ENCODE measurements around the gene PRSS58. TPM values are rescaled to one million over a fixed set of nuclear protein-coding genes. Genes with fewer than 3 reads are reported as not detected.

Gene PRSS58
- total RNA-seq, 4 donors from 2014 or later, result not detected

DNA sequence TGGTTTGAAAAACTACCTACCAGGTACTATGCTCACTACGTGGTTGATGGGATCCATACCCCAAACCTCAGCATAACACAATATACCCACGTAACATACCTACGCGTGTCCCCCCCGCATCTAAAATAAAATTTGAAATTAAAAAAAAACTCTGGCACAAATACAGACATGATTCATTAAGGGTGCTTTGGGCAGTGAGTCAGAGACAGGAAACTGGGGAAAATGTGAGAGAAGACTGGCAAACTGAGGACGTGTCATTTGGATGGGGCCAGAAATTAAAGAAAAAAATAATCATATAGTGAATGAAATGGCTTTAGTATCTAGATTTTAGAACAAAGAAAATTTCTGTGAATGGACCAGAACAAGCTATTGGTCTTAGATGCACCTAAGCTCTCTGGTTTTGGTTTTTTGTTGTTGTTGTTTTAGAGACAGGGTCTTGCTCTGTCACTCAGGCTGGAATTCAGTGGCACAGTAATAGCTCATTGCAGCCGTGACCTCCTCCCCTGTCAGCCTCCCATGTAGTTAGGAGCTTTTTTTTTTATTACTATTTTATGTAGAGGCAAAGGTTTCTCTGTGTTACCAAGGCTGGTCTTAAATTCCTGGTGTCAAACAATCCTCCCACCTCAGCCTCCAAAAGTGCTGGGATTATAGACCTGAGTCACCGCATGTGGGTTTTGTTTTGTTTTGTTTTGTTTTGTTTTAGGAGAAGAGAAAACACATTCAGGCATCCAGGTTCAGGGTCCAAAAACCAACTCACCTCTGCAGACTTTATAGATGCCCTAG lies 5.9 kb upstream of the PRSS58 start:
- intact Hi-C loops (cut with DNase I; ENCODE audit: low total_unique reads), result no loop called here
- H3K4me1 ChIP-seq, result no peaks in the 10 kb centered on the region
- TF ChIP-seq, protein P1, sequence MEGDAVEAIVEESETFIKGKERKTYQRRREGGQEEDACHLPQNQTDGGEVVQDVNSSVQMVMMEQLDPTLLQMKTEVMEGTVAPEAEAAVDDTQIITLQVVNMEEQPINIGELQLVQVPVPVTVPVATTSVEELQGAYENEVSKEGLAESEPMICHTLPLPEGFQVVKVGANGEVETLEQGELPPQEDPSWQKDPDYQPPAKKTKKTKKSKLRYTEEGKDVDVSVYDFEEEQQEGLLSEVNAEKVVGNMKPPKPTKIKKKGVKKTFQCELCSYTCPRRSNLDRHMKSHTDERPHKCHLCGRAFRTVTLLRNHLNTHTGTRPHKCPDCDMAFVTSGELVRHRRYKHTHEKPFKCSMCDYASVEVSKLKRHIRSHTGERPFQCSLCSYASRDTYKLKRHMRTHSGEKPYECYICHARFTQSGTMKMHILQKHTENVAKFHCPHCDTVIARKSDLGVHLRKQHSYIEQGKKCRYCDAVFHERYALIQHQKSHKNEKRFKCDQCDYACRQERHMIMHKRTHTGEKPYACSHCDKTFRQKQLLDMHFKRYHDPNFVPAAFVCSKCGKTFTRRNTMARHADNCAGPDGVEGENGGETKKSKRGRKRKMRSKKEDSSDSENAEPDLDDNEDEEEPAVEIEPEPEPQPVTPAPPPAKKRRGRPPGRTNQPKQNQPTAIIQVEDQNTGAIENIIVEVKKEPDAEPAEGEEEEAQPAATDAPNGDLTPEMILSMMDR (IDR thresholded peaks at IDR 0.05 in 4 of 5, conservative IDR thresholded peaks at IDR 0.05 in 1 of 5), result no peak
- no peak for TF ChIP-seq POLR2A (IDR thresholded peaks at IDR 0.05)
- no peak overlapping the region for H3K4me3 ChIP-seq
- in situ Hi-C loops (cut with MboI; ENCODE audit: low sequenced_read_pairs in 4 of 4), result no loop called here
- no peaks in the 10 kb centered on the region for H3K36me3 ChIP-seq
- no peak for ATAC-seq
- no peaks in the 10 kb centered on the region for H3K9me3 ChIP-seq
- peaks cover 0 to 3% (median 0%) of the 10 kb centered on the region in 3 donors for H3K27me3 ChIP-seq
- DNase-seq, result no peak
- no peak overlapping the region for H3K27ac ChIP-seq

DNA sequence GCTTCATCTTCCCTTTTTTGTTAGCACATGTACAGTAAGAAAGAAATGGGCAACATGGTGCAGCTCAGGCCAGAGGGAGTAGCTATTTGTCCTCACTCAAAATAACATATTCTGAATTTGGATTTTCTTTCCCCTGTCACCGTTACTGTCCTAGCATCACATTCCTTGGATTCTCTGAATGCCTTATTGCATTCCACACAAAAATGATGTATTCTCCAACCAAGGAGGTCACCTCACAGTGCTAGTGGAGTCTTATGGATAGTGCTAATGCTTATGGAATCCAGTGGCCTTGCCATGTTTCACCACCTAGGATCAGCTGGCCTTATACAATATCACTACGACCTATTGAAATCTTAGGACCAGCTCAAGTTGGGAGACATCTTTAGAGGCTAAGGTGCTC lies 7.2 kb downstream of the PRSS58 start:
- no peaks in the 10 kb centered on the region for H3K9me3 ChIP-seq
- ATAC-seq (no peak), DNase-seq (no peak)
- TF ChIP-seq, protein P1 (IDR thresholded peaks at IDR 0.05 in 4 of 5, conservative IDR thresholded peaks at IDR 0.05 in 1 of 5), result no peak
- no peak for TF ChIP-seq POLR2A (IDR thresholded peaks at IDR 0.05)
- no peak overlapping the region for H3K4me3 ChIP-seq
- in situ Hi-C loops (cut with MboI; ENCODE audit: low sequenced_read_pairs in 4 of 4) (no loop called here), intact Hi-C loops (cut with DNase I; ENCODE audit: low total_unique reads) (no loop called here)
- no peaks in the 10 kb centered on the region for H3K36me3 ChIP-seq
- no peak overlapping the region for H3K27ac ChIP-seq
- H3K27me3 ChIP-seq, result no peaks in the 10 kb centered on the region
- no peaks in the 10 kb centered on the region for H3K4me1 ChIP-seq

DNA sequence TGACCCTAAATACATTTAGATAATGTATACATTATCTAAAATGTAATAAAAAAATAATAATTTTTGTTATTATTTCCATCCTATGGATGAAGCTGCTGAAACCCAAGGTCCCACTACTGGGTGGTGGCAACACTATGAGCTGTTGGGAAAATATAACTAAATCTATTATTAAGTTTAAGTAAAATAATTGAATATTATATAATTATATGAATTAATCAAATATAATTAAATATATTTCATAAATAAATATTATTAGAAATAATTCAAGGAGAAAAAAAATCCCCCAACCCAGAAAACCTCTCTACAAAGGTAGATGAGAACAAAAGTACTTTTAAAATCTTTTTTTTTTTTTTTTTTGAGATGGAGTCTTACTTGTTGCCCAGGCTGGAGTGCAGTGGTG lies 7.9 kb downstream of the PRSS58 start:
- Histone ChIP-seq H3K27ac (no peak overlapping the region), H3K36me3 (no peaks in the 10 kb centered on the region), H3K4me3 (no peak overlapping the region), H3K27me3 (no peaks in the 10 kb centered on the region), H3K9me3 (no peaks in the 10 kb centered on the region), H3K4me1 (no peaks in the 10 kb centered on the region)
- TF ChIP-seq, protein P1 (IDR thresholded peaks at IDR 0.05 in 4 of 5, conservative IDR thresholded peaks at IDR 0.05 in 1 of 5), result no peak
- TF ChIP-seq POLR2A (IDR thresholded peaks at IDR 0.05), result no peak
- intact Hi-C loops (cut with DNase I; ENCODE audit: low total_unique reads), result no loop called here
- no peak for ATAC-seq
- in situ Hi-C loops (cut with MboI; ENCODE audit: low sequenced_read_pairs in 4 of 4), result no loop called here
- no peak for DNase-seq

DNA sequence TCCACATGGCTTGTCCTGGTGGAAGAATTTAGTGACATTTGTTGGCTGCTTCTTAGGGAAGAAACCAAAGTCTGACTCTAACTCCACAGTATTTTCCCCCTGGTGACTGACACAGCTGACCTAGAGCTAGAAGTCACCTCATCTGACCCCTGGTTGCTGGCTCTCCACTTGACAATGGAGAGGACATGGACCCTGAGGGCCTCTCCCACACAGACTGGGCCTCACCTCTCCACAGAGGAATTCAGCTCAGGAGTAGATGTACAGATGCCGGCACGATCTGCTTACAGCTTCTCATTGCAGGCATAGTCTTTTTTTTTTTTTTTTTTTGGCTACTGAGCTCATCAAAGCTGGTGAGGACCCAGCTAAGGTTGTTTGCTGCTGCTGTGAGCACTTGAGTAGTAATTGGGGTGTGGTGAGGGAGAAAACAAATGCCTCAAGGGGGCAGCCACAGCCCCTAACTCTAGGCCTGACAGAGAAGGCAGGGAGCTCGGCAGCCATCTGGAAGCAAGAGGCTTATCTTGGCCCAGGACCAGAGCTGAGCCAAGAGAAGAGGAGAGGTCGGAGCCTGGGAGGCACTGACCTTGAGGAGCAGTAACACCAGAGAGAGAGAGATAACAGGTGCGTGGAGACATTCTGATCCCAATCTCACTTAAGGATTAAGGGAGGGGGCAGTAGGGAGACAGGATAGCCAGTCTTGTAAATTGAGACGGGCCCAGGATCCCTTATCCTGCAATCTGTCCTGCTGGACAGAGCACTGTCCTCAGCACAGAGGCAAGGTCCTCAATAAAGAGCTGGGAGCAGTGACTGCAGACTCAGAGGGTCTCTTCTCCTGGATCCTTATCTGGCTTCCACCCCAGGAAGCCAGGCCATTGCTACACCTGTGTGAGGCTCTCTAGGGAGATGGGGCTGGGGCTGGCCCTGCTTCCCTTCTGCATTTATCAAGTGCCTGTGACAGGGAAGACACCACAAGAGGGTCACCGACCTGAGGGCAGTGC lies 9.4 kb downstream of the PRSS58 start:
- no peak for ATAC-seq
- H3K4me1 ChIP-seq, result no peaks in the 10 kb centered on the region
- in situ Hi-C loops (cut with MboI; ENCODE audit: low sequenced_read_pairs in 4 of 4), result no loop called here
- H3K27me3 ChIP-seq, result no peaks in the 10 kb centered on the region
- no peak overlapping the region for H3K4me3 ChIP-seq
- H3K9me3 ChIP-seq, result no peaks in the 10 kb centered on the region
- intact Hi-C loops (cut with DNase I; ENCODE audit: low total_unique reads), result no loop called here
- no peak for DNase-seq
- TF ChIP-seq, protein P1 (IDR thresholded peaks at IDR 0.05 in 4 of 5, conservative IDR thresholded peaks at IDR 0.05 in 1 of 5), result no peak
- no peaks in the 10 kb centered on the region for H3K36me3 ChIP-seq
- H3K27ac ChIP-seq, result no peak overlapping the region

All from gastrocnemius medialis (tissue), 4 donors.